ENCODE measurements around the gene PRM2.

The PRM2 gene

GRCh38 chr16:11239644-11240632 lies 36.3 kb downstream of the PRM2 start:
- ChIA-PET POLR2A (interaction anchor here (1.2 kb wide), 1 partner anchor 16 kb away, joined by 6 read pairs; the partner anchor contains the start of gene SOCS1), CTCF (interaction anchor here (1.1 kb wide), 1 partner anchor 290 kb away, joined by 3 read pairs; no protein-coding TSS in a partner anchor)
- DNase-seq (ENCODE audit: extremely low spot score) = no peak
- no peak for TF ChIP-seq CTCF (IDR thresholded peaks at IDR 0.05; ENCODE audit: control extremely low read depth, extremely low read depth, low read depth, missing control alignments)

GRCh38 chr16:11238272-11239202 lies 37.7 kb downstream of the PRM2 start:
- CTCF ChIA-PET = interaction anchor here (1.0 to 1.6 kb wide), 5 partner anchors 8 to 284 kb away, joined by 3 to 5 read pairs (median 3); partner anchors contain the start of gene SOCS1
- no peak for TF ChIP-seq CTCF (IDR thresholded peaks at IDR 0.05; ENCODE audit: control extremely low read depth, extremely low read depth, low read depth, missing control alignments)
- POLR2A ChIA-PET = interaction anchor here (1.0 kb wide), 1 partner anchor 9 kb away, joined by 5 read pairs; no protein-coding TSS in a partner anchor
- DNase-seq (ENCODE audit: extremely low spot score) = no peak

- ChIA-PET CTCF (interaction anchor here (1.5 to 1.6 kb wide), 2 partner anchors 9 to 15 kb away, joined by 5 to 6 read pairs; no protein-coding TSS in a partner anchor), POLR2A (no interaction called here)
- no peak for DNase-seq (ENCODE audit: extremely low spot score)
- no peak for TF ChIP-seq CTCF (IDR thresholded peaks at IDR 0.05; ENCODE audit: control extremely low read depth, extremely low read depth, low read depth, missing control alignments)
Observed at GRCh38 chr16:11236461-11237254, 39.6 kb downstream of the PRM2 start.

- POLR2A ChIA-PET = no interaction called here
Observed at GRCh38 chr16:11235703-11235991, 40.6 kb downstream of the PRM2 start.

More at GRCh38 chr16:11235703-11235991, 40.6 kb downstream of the PRM2 start:
- no peak for DNase-seq (ENCODE audit: extremely low spot score)
- TF ChIP-seq CTCF (IDR thresholded peaks at IDR 0.05; ENCODE audit: control extremely low read depth, extremely low read depth, low read depth, missing control alignments) = no peak
- CTCF ChIA-PET = interaction anchor here (1.5 to 1.6 kb wide), 2 partner anchors 10 to 16 kb away, joined by 5 to 6 read pairs; no protein-coding TSS in a partner anchor

All from GM10248 (cell line).